Epithelial cell of esophagus (primary cell): ENCODE measurements around the gene HELLS.

Experiments
- DNase-seq: peaks from one replicate; pipeline ENCODE4 v3.0.0; 2010; ENCODE audit warnings: low read depth
- H3K4me3 ChIP-seq: 2 replicates; pipeline ENCODE4 v1.5.1; 2011; ENCODE audit warnings: mild to moderate bottlenecking, low read length, control low read depth
- TF ChIP-seq, protein P1 (sequence below): IDR thresholded peaks from 2 replicates; pipeline ENCODE4 v1.5.1; 2011; ENCODE audit warnings: low read depth, mild to moderate bottlenecking, low read length, control low read depth, inconsistent platforms; ENCODE audit not compliant: insufficient read depth; ENCODE audit errors: missing control alignments

HELLS gene

DNA sequence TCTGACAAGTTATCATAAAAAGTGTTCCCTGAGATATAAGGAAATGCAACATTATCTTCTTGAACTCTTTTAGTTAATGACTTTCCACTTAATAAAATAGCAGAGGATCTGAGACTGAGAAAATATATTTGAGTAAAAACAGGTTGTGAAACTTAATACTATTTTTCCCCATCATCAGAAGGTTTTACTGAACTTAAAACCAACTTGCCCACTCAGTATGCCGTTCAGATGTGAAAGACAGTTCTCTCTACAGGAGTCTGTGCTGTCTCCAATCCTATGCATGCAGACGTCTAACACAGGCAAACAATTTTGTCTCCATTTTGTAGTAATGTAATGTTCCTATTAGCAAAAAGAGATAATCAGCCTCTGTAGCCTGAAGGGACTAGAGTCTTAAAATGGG is 99.7 kb downstream of the HELLS start:
- no peak for DNase-seq
- H3K4me3 ChIP-seq = no peak overlapping the region

More for the DNA sequence above, 99.7 kb downstream of the HELLS start:
- TF ChIP-seq, protein P1, sequence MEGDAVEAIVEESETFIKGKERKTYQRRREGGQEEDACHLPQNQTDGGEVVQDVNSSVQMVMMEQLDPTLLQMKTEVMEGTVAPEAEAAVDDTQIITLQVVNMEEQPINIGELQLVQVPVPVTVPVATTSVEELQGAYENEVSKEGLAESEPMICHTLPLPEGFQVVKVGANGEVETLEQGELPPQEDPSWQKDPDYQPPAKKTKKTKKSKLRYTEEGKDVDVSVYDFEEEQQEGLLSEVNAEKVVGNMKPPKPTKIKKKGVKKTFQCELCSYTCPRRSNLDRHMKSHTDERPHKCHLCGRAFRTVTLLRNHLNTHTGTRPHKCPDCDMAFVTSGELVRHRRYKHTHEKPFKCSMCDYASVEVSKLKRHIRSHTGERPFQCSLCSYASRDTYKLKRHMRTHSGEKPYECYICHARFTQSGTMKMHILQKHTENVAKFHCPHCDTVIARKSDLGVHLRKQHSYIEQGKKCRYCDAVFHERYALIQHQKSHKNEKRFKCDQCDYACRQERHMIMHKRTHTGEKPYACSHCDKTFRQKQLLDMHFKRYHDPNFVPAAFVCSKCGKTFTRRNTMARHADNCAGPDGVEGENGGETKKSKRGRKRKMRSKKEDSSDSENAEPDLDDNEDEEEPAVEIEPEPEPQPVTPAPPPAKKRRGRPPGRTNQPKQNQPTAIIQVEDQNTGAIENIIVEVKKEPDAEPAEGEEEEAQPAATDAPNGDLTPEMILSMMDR = no peak
